ENCODE results near the gene NR2F1-AS1.

The NR2F1-AS1 gene

DNA sequence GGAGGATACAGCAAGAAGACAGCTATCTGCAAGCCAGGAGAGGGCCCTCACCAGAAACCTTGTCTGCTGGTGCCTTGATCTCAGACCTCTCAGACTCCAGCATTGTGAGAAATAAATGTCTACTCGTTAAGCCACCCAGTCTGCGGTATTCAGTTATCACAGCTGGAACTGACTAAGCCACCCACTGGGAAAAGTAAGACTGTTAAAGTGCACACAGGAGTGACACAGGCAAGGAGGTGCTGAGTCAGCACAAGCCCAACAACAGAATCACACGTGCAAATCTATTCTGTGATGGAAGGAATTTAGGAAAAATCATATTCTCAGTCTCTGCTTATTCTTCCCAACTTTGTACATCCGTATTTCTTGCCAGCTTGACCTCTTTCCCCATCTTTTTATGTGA lies 200.0 kb downstream of the NR2F1-AS1 start:
- H3K27ac Mint-ChIP-seq: no peak overlapping the region
- peaks cover 0 to 4% of the 10 kb centered on the region in 2 donors for H3K9me3 Mint-ChIP-seq
- H3K27me3 Mint-ChIP-seq: no peaks in the 10 kb centered on the region
- no peaks in the 10 kb centered on the region for H3K36me3 Mint-ChIP-seq
- H3K4me1 Mint-ChIP-seq: no peaks in the 10 kb centered on the region
- no peak overlapping the region for H3K4me3 Mint-ChIP-seq
- ATAC-seq (replicated peaks): no peak
- DNase-seq: no peak

DNA sequence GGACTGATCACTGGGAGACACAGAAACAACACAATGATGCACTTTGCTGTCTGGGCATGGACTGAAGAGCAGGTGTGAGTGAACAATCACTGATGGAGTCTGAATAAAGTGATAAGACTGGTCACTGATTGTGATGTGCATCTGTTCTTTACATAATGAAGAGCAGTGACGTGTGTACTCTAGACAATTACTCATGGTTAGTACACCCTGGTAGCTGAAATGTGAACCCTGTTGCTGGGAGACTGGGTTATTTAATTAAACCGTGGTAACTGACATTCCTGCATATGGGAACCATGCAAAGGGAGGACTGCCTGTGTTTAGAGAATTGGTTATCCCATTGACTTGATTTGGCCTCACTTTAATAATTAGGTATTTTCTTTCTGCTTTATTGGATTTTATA lies 202.9 kb downstream of the NR2F1-AS1 start:
- ATAC-seq (replicated peaks) (no peak), DNase-seq (no peak)
- H3K27me3 Mint-ChIP-seq: no peaks in the 10 kb centered on the region
- no peak overlapping the region for H3K27ac Mint-ChIP-seq
- no peak overlapping the region for H3K4me3 Mint-ChIP-seq
- H3K9me3 Mint-ChIP-seq: peaks cover 4 to 8% of the 10 kb centered on the region in 2 donors
- no peaks in the 10 kb centered on the region for H3K36me3 Mint-ChIP-seq
- H3K4me1 Mint-ChIP-seq: no peaks in the 10 kb centered on the region

DNA sequence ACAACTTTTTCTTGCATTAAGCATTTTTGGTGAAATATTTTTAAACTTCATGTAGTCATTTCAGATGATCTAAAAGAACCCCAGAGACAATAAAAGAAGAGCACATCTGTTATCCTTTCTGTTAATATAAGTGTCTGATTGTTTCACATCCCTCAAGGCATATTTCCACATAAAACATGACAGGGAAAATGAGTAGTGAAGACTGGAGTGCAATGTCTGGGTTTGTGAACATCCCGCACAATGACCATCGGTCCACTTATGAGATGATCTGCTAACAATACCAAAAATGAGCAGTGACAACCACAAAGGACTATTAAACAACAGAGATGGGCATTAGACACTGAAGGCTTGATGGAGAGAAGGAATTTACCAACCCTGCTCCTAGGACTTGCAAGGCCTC lies 209.1 kb downstream of the NR2F1-AS1 start:
- ATAC-seq (replicated peaks) (no peak), DNase-seq (no peak)
- Mint-ChIP-seq H3K27ac (no peak overlapping the region), H3K4me3 (no peak overlapping the region), H3K9me3 (peaks cover 4 to 9% of the 10 kb centered on the region in 2 donors), H3K4me1 (no peaks in the 10 kb centered on the region), H3K27me3 (no peaks in the 10 kb centered on the region), H3K36me3 (no peaks in the 10 kb centered on the region)

DNA sequence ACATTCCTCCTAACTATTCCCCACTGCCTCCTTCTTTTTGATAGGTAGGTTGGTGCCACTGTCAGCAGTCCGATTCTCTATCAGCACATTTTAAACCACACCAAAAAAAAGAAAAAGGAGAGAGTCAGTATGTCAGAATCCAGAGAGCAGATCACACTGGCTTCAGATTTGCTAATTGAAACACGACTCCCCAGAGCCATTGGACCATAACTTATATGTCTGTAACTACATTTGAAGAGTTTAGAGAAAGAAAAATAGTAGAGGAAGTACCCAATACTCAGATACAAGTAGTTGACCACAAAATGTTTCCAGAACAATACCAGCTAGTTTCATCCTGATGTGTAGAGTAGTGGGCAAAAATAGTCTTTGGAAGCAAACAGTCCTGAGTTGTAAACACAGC lies 216.6 kb downstream of the NR2F1-AS1 start:
- ATAC-seq (replicated peaks) (no peak), DNase-seq (no peak)
- peaks cover 0 to 6% of the 10 kb centered on the region in 2 donors for H3K27me3 Mint-ChIP-seq
- no peaks in the 10 kb centered on the region for H3K4me1 Mint-ChIP-seq
- H3K4me3 Mint-ChIP-seq: no peak overlapping the region
- H3K36me3 Mint-ChIP-seq: no peaks in the 10 kb centered on the region
- H3K27ac Mint-ChIP-seq: no peak overlapping the region
- peaks cover 0 to 11% of the 10 kb centered on the region in 2 donors for H3K9me3 Mint-ChIP-seq

DNA sequence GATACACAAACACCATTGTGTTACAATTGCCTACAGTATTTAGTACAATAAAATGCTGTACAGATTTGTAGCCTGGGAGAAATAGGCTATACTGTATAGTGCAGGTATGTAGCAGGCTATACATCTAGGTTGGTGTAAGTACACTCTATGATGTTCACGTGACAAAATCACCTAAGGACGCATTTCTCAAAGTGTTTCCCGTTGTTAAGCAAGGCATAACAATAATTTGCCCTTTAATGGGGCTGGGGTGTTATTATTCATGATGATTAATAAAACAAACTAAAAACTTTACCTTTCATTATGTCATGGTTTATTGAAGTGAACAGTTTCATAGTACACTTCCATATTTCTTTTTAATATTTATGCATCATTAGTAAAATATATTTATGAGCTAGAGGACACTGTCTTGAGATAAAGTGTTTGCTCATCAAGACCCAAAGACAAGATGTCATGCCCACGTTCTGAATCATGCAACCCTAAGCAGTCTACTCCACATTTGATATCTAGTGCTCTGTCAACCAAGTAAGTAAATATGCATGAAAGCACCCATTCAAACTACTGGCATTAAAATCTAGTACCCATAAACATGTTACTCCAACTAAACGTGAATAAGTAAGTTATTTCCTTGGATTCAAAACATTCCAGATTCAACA lies 220.5 kb downstream of the NR2F1-AS1 start:
- no peak for DNase-seq
- H3K4me3 Mint-ChIP-seq: no peak overlapping the region
- ATAC-seq (replicated peaks): no peak
- H3K36me3 Mint-ChIP-seq: no peaks in the 10 kb centered on the region
- no peaks in the 10 kb centered on the region for H3K4me1 Mint-ChIP-seq
- peaks cover 0 to 7% of the 10 kb centered on the region in 2 donors for H3K27me3 Mint-ChIP-seq
- peaks cover 0 to 9% of the 10 kb centered on the region in 2 donors for H3K9me3 Mint-ChIP-seq
- no peak overlapping the region for H3K27ac Mint-ChIP-seq

DNA sequence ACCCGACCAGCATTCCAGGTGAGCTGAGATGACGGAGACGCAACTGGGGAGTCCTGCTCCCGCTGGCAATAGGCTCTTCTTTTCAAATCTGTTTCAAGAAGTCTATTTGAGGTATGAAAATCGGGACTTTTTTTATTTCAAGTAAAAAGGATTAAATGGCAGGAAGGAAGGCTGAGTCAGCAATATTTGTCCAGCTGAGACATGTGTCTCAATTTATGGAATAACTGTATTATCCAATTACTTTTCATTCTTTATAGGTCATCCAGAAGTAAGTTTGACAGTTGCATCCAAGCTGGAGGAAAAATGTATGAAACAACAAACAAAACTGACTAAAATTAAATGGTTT lies 221.1 kb downstream of the NR2F1-AS1 start:
- ATAC-seq (replicated peaks): no peak
- Mint-ChIP-seq H3K27ac (no peak overlapping the region), H3K36me3 (no peaks in the 10 kb centered on the region), H3K27me3 (peaks cover 0 to 7% of the 10 kb centered on the region in 2 donors), H3K4me1 (no peaks in the 10 kb centered on the region), H3K4me3 (no peak overlapping the region), H3K9me3 (peaks cover 0 to 6% of the 10 kb centered on the region in 2 donors)
- no peak for DNase-seq

All from stimulated activated naive B cell treated with anti-CD40 and anti-IgM and Interleukin-4, amounts not matched to agents 10 μg/mL and 1 μg/mL and 100 μg/mL, for 72 hours (primary cell).